Neural progenitor cell (in vitro differentiated cells): Measurements from ENCODE around the gene PLEKHO2. TPM values are rescaled to one million over a fixed set of nuclear protein-coding genes. Genes with fewer than 3 reads are reported as not detected.

ENCODE experiments used
- DNase-seq: peaks from one replicate; pipeline ENCODE4 v3.0.0-alpha.2; 2016; ENCODE audit warnings: low spot score
- H2AFZ ChIP-seq: fragments of 200-600 bp; sonication (generic); replicated peaks from 2 replicates; pipeline ENCODE4 v1.6.1; 2016; ENCODE audit warnings: antibody characterized with exemption
- H3F3A ChIP-seq: fragments of 200-600 bp; sonication (generic); 2 replicates; pipeline ENCODE4 v1.6.1; 2016; ENCODE audit warnings: antibody characterized with exemption, low read depth
- H3K27ac ChIP-seq: fragments of 200-600 bp; sonication (generic); 2 replicates; pipeline ENCODE4 v1.5.1; 2016; ENCODE audit warnings: mild to moderate bottlenecking
- H3K27me3 ChIP-seq: fragments of 200-600 bp; sonication (generic); 2 replicates; pipeline ENCODE4 v1.6.1; 2016; ENCODE audit warnings: mild to moderate bottlenecking, moderate library complexity
- H3K36me3 ChIP-seq: fragments of 200-600 bp; sonication (generic); 2 replicates; pipeline ENCODE4 v1.5.1; 2016
- H3K4me1 ChIP-seq: fragments of 200-600 bp; sonication (generic); 2 replicates; pipeline ENCODE4 v1.6.1; 2016; ENCODE audit warnings: mixed run types
- H3K4me2 ChIP-seq: fragments of 200-600 bp; sonication (generic); 2 replicates; pipeline ENCODE4 v1.6.1; 2016
- H3K4me3 ChIP-seq: fragments of 200-600 bp; sonication (generic); 2 replicates; pipeline ENCODE4 v1.5.1; 2016
- H3K79me2 ChIP-seq: fragments of 200-600 bp; sonication (generic); 2 replicates; pipeline ENCODE4 v1.6.1; 2016; ENCODE audit warnings: low read depth
- H3K9ac ChIP-seq: fragments of 200-600 bp; sonication (generic); 2 replicates; pipeline ENCODE4 v1.6.1; 2016
- H3K9me3 ChIP-seq: fragments of 200-600 bp; sonication (generic); 2 replicates; pipeline ENCODE4 v1.5.1; 2016; ENCODE audit warnings: low read depth
- H4K20me1 ChIP-seq: fragments of 200-600 bp; sonication (generic); 2 replicates; pipeline ENCODE4 v1.6.1; 2016; ENCODE audit warnings: low read depth
- H3K27ac Mint-ChIP-seq: 3 replicates; pipeline ENCODE4 v1.8.0; 2021; ENCODE audit warnings: mixed read lengths
- H3K27me3 Mint-ChIP-seq: 2 replicates; pipeline ENCODE4 v1.8.0; 2022; ENCODE audit warnings: low read depth, mild to moderate bottlenecking, inconsistent platforms, moderate library complexity, mixed read lengths; ENCODE audit not compliant: insufficient read depth
- H3K36me3 Mint-ChIP-seq: 3 replicates; pipeline ENCODE4 v1.8.0; 2021; ENCODE audit warnings: mixed read lengths
- H3K4me1 Mint-ChIP-seq: 3 replicates; pipeline ENCODE4 v1.8.0; 2021; ENCODE audit warnings: mixed read lengths
- H3K4me3 Mint-ChIP-seq: 3 replicates; pipeline ENCODE4 v1.8.0; 2021; ENCODE audit warnings: mild to moderate bottlenecking, moderate library complexity, mixed read lengths
- H3K9me3 Mint-ChIP-seq: 3 replicates; pipeline ENCODE4 v1.8.0; 2020; ENCODE audit warnings: mixed read lengths
- CTCF ChIP-seq: fragments of 200-600 bp; sonication (generic); IDR thresholded peaks from 2 replicates; pipeline ENCODE4 v1.5.1; 2017; ENCODE audit warnings: antibody characterized with exemption, mild to moderate bottlenecking
- EZH2 ChIP-seq: fragments of 200-600 bp; sonication (generic); IDR thresholded peaks from 2 replicates; pipeline ENCODE4 v1.6.1; 2017; ENCODE audit warnings: antibody characterized with exemption, mild to moderate bottlenecking, moderate library complexity
- EZH2phosphoT487 ChIP-seq: fragments of 200-600 bp; sonication (generic); IDR thresholded peaks from 2 replicates; pipeline ENCODE4 v1.6.1; 2017; ENCODE audit warnings: antibody characterized with exemption
- total RNA-seq: library from RNA; depleted of rRNA; stranded (reverse); fragments of >200 nt; gene quantifications from 2 replicates; pipeline ENCODE4 v1.2.3, GENCODE V29; 2015; ENCODE audit warnings: low replicate concordance

Gene PLEKHO2
- total RNA-seq, 1 donor from 2014 or later, result 7.7 TPM

GRCh38 chr15:64854526-64854925 is 12.8 kb downstream of the PLEKHO2 start:
- Mint-ChIP-seq H3K9me3 (no peaks in the 10 kb centered on the region), H3K27ac (peak overlapping the region; percentile 78), H3K27me3 (no peaks in the 10 kb centered on the region), H3K4me3 (no peak overlapping the region), H3K36me3 (peaks cover 9% of the 10 kb centered on the region), H3K4me1 (peaks cover 27% of the 10 kb centered on the region)
- no peak overlapping the region for H2AFZ ChIP-seq
- no peaks in the 10 kb centered on the region for H3K9me3 ChIP-seq
- H3K4me3 ChIP-seq, result no peak overlapping the region
- peaks cover 32% of the 10 kb centered on the region for H3K4me1 ChIP-seq
- no peak overlapping the region for H3K9ac ChIP-seq
- H3K4me2 ChIP-seq, result no peak overlapping the region
- no peaks in the 10 kb centered on the region for H3K27me3 ChIP-seq
- H4K20me1 ChIP-seq, result peaks cover 51% of the 10 kb centered on the region
- H3F3A ChIP-seq, result peaks cover 26% of the 10 kb centered on the region
- H3K79me2 ChIP-seq, result peaks cover 40% of the 10 kb centered on the region
- TF ChIP-seq EZH2phosphoT487 (no peak), CTCF (no peak), EZH2 (no peak)
- DNase-seq, result peak; percentile 1
- H3K27ac ChIP-seq, result no peak overlapping the region
- H3K36me3 ChIP-seq, result no peaks in the 10 kb centered on the region

- Histone ChIP-seq H4K20me1 (peaks cover 54% of the 10 kb centered on the region), H3K4me2 (no peak overlapping the region), H3K79me2 (peaks cover 40% of the 10 kb centered on the region), H3K27ac (no peak overlapping the region), H3K9ac (no peak overlapping the region), H3K4me1 (peaks cover 41% of the 10 kb centered on the region), H3F3A (peaks cover 31% of the 10 kb centered on the region), H3K9me3 (no peaks in the 10 kb centered on the region), H3K36me3 (no peaks in the 10 kb centered on the region), H3K4me3 (no peak overlapping the region), H2AFZ (no peak overlapping the region), H3K27me3 (no peaks in the 10 kb centered on the region)
- Mint-ChIP-seq H3K27ac (peak overlapping the region; percentile 36), H3K9me3 (no peaks in the 10 kb centered on the region), H3K27me3 (no peaks in the 10 kb centered on the region), H3K36me3 (peaks cover 9% of the 10 kb centered on the region), H3K4me3 (no peak overlapping the region), H3K4me1 (peaks cover 36% of the 10 kb centered on the region)
- peak; percentile 1 for DNase-seq
- TF ChIP-seq EZH2phosphoT487, result no peak
- no peak for TF ChIP-seq EZH2
- no peak for TF ChIP-seq CTCF
Measured at GRCh38 chr15:64855205-64855975, 13.7 kb downstream of the PLEKHO2 start.

GRCh38 chr15:64856429-64857145 is 14.9 kb downstream of the PLEKHO2 start:
- H3K36me3 Mint-ChIP-seq, result peaks cover 7% of the 10 kb centered on the region

More at GRCh38 chr15:64856429-64857145, 14.9 kb downstream of the PLEKHO2 start:
- TF ChIP-seq EZH2phosphoT487 (no peak), CTCF (no peak), EZH2 (no peak)
- Histone ChIP-seq H3K9ac (no peak overlapping the region), H3K4me2 (peak overlapping the region; percentile 7), H3F3A (peaks cover 23% of the 10 kb centered on the region), H3K27me3 (no peaks in the 10 kb centered on the region), H3K36me3 (no peaks in the 10 kb centered on the region), H3K4me3 (peak overlapping the region; percentile 5), H3K79me2 (peaks cover 36% of the 10 kb centered on the region), H3K9me3 (no peaks in the 10 kb centered on the region), H2AFZ (no peak overlapping the region), H4K20me1 (peaks cover 46% of the 10 kb centered on the region), H3K27ac (peak overlapping the region; percentile 48), H3K4me1 (peaks cover 41% of the 10 kb centered on the region)
- Mint-ChIP-seq H3K27me3 (no peaks in the 10 kb centered on the region), H3K27ac (peak overlapping the region; percentile 10), H3K4me1 (peaks cover 38% of the 10 kb centered on the region), H3K4me3 (no peak overlapping the region), H3K9me3 (no peaks in the 10 kb centered on the region)
- DNase-seq, result peak; percentile 64
